AG04450 (cell line): ENCODE data around the gene ANKRD40. TPM values are rescaled to one million over a fixed set of nuclear protein-coding genes. Genes with fewer than 3 reads are reported as not detected.

Experiments used
- CTCF ChIA-PET: fragments of 300-600, 350-600 bp; formaldehyde crosslinking; extraction: SDS; loops from one replicate; lab custom pipeline; 2022; ENCODE audit warnings: antibody characterized with exemption, inconsistent platforms; lab: Charles Lee
- POLR2A ChIA-PET: fragments of 350-600 bp; formaldehyde crosslinking; extraction: SDS; loops from one replicate; lab custom pipeline; 2021; ENCODE audit warnings: antibody characterized with exemption, inconsistent platforms; lab: Yijun Ruan, JAX
- DNase-seq: peaks from one replicate; pipeline ENCODE4 v3.0.0-alpha.2; 2011; ENCODE audit warnings: low read depth, low spot score
- H3K27ac ChIP-seq: one replicate; pipeline ENCODE4 v1.5.1; 2012; ENCODE audit warnings: low read depth, low read length, control low read depth
- H3K27me3 ChIP-seq: one replicate; pipeline ENCODE4 v1.6.0; 2012; ENCODE audit warnings: low read length; ENCODE audit not compliant: control insufficient read depth, insufficient read depth
- H3K4me3 ChIP-seq: 2 replicates; pipeline ENCODE4 v1.5.1; 2011; ENCODE audit warnings: mild to moderate bottlenecking, low read depth, low read length, control low read depth
- H3K9me3 ChIP-seq: 2 replicates; pipeline ENCODE4 v1.5.1; 2012; ENCODE audit warnings: low read length; ENCODE audit not compliant: control insufficient read depth, insufficient read depth
- polyA plus RNA-seq: library from polyadenylated mRNA; depleted of rRNA; stranded (reverse); fragments of >200 nt; gene quantifications from 2 replicates; pipeline ENCODE4 v1.2.3, GENCODE V29; 2011
- TF ChIP-seq, protein P1 (sequence below): IDR thresholded peaks from 2 replicates; pipeline ENCODE4 v1.5.1; 2011; ENCODE audit warnings: low read depth, low read length, control low read depth, inconsistent platforms

Gene ANKRD40
- polyA plus RNA-seq, 1 experiment = 39.8 TPM

DNA sequence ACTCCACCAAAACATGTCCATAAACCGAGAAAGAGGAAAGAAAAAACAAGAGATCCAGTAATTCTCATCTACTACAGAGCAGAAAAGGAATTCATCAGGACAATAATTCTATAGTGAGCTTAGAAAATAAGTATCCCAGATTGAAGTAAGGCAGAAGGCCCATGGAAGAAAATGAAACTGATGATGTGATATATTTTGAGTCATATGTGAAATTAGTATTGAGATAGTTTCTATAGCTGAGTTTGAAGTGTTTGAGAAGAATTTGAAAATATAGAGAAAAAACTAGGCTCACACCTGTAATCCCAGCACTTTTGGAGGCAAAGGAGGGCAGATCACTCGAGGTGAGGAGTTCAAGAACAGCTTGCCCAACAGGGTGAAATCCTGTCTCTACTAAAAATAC, 31.4 kb upstream of the ANKRD40 start:
- POLR2A ChIA-PET = no interaction called here

DNA sequence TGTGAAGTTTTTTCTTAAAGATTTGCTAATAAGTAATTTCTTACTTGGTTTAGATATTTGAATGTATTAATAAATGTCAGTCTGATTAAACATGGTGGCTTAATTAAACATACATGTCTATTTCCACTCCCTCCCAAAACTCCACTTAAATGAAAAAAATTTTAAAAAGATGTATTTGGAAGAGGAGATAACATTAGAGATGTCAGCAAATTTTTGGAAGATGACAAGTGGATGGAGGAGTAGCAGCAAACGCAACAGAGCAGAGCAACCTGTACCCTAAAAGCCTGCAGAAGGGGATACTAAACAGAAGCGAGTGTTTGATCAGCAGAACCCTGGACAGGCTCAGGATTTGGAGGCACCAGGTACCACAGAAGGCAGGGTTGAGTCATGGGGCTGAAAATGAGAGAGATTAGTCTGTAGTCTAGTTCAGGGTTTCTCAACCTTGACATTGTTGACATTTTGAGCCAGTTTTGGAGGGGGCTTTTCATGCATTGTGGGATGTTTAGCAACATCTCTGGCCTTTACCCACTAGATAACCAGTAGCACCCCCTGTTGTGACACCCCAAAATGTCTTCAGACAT, 29.5 kb upstream of the ANKRD40 start:
- no peak for DNase-seq
- H3K27ac ChIP-seq = no peak overlapping the region
- H3K27me3 ChIP-seq = no peaks in the 10 kb centered on the region
- TF ChIP-seq, protein P1, sequence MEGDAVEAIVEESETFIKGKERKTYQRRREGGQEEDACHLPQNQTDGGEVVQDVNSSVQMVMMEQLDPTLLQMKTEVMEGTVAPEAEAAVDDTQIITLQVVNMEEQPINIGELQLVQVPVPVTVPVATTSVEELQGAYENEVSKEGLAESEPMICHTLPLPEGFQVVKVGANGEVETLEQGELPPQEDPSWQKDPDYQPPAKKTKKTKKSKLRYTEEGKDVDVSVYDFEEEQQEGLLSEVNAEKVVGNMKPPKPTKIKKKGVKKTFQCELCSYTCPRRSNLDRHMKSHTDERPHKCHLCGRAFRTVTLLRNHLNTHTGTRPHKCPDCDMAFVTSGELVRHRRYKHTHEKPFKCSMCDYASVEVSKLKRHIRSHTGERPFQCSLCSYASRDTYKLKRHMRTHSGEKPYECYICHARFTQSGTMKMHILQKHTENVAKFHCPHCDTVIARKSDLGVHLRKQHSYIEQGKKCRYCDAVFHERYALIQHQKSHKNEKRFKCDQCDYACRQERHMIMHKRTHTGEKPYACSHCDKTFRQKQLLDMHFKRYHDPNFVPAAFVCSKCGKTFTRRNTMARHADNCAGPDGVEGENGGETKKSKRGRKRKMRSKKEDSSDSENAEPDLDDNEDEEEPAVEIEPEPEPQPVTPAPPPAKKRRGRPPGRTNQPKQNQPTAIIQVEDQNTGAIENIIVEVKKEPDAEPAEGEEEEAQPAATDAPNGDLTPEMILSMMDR = no peak
- ChIA-PET CTCF (no interaction called here), POLR2A (no interaction called here)
- no peak overlapping the region for H3K4me3 ChIP-seq
- H3K9me3 ChIP-seq = no peaks in the 10 kb centered on the region

More for the DNA sequence above, 31.4 kb upstream of the ANKRD40 start:
- no peak overlapping the region for H3K4me3 ChIP-seq
- DNase-seq = no peak
- H3K27me3 ChIP-seq = no peaks in the 10 kb centered on the region
- H3K9me3 ChIP-seq = no peaks in the 10 kb centered on the region
- TF ChIP-seq, protein P1 = no peak
- CTCF ChIA-PET = interaction anchor here (1.6 kb wide), 1 partner anchor 44 kb away, joined by 3 read pairs; no protein-coding TSS in a partner anchor
- no peak overlapping the region for H3K27ac ChIP-seq

DNA sequence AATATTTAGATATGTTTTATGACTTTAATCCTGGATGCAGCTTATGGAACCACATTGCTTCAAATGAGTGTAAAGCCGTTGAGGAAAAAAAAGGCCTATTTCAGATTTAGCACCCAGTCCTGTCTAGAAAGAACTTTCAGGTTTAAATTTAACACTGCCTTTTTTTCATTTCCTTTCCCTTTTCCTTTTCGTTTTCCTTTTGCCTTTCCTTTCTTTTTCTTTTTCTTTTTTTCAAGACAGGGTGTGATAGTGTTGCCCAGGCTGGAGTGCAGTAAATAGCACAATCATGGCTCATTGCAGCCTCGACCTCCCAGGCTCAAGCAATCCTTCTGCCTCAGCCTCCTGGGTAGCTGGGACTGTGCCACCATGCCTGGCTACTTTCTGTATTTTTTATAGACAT, 27.6 kb upstream of the ANKRD40 start:
- Histone ChIP-seq H3K27me3 (no peaks in the 10 kb centered on the region), H3K27ac (no peak overlapping the region), H3K9me3 (no peaks in the 10 kb centered on the region), H3K4me3 (no peak overlapping the region)
- ChIA-PET CTCF (no interaction called here), POLR2A (no interaction called here)
- TF ChIP-seq, protein P1 = no peak
- no peak for DNase-seq

DNA sequence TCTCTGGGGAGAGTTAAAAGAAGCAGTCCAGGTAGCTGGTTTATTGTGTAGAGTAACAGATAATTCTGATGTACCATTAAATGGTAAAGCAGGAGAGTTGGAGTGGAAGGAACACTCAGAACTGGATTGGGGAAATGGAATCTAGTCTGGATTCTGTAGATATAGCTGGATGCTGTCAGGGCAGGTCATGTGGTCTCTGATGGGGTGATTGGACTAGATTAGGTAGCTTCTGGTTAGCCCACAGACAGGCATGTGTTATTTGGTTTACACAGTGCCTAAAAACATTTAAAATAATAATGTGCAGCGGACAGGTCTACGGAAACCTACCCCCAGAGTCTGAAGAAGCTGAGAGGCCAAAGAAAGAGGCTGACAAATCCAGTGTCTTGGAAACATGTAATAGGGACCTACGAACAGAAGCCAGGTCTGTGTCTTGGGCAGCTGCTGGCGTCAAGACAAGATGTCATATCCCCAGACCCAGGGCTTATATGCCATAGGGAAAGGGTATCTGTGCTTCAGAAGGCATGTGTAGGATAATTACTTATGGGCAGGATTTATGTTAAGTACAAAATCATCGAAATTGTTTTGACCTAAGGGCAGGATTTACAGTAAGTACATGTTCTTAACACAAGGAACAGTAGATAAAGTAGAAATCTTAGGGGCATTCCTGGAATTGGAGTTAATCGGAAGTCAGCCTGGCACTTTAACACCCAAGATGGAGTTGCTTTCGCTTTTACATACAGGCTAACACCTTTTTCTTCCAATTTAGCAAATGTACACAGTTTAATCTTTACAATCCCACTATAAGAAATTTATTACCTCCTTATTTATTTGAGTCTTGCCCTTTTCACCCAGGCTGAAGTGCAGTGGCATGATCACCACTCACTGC, 24.1 kb upstream of the ANKRD40 start:
- CTCF ChIA-PET = interaction anchor here (0.7 to 1.2 kb wide), 2 partner anchors 120 to 181 kb away, joined by 3 to 5 read pairs; no protein-coding TSS in a partner anchor

More for the DNA sequence above, 24.1 kb upstream of the ANKRD40 start:
- no peaks in the 10 kb centered on the region for H3K27me3 ChIP-seq
- H3K27ac ChIP-seq = no peak overlapping the region
- no peak overlapping the region for H3K4me3 ChIP-seq
- no peaks in the 10 kb centered on the region for H3K9me3 ChIP-seq
- POLR2A ChIA-PET = no interaction called here
- no peak for DNase-seq
- TF ChIP-seq, protein P1 = no peak
